Caco-2 (cell line): ENCODE data around the gene LTB4R. TPM values are rescaled to one million over a fixed set of nuclear protein-coding genes. Genes with fewer than 3 reads are reported as not detected.

ENCODE experiments used
- BruUV-seq: library from RNA; stranded (reverse); fragments of 400-500 nt; replicated peaks from 2 replicates; lab custom pipeline; 2021; lab: Mats Ljungman, UMichigan
- CTCF ChIA-PET: fragments of 300-600 bp; sonication (Branson Sonifier 250); formaldehyde crosslinking; loops from one replicate; lab custom pipeline; 2022; ENCODE audit warnings: antibody characterized with exemption; lab: Charles Lee
- POLR2A ChIA-PET: fragments of 300-600 bp; sonication (Branson Sonifier 250); formaldehyde crosslinking; loops from one replicate; lab custom pipeline; 2022; ENCODE audit warnings: antibody characterized with exemption; lab: Charles Lee
- DNase-seq, 2 experiments: peaks; one replicate each; pipeline versions ENCODE4 v3.0.0 to v3.0.0-alpha.2; 2020 to 2022
- H3K27me3 ChIP-seq: replicated peaks from 2 replicates; pipeline ENCODE4 v1.6.0; 2011; ENCODE audit warnings: low read length; ENCODE audit not compliant: control insufficient read depth, insufficient read depth
- H3K36me3 ChIP-seq: 2 replicates; pipeline ENCODE4 v1.5.1; 2011; ENCODE audit warnings: low read length; ENCODE audit not compliant: control insufficient read depth, insufficient read depth
- H3K4me1 ChIP-seq: fragments of 250-450 bp; sonication (Bioruptor Pico); 2 replicates; pipeline ENCODE4 v1.5.1; 2020; ENCODE audit warnings: mild to moderate bottlenecking
- H3K4me3 ChIP-seq: 2 replicates; pipeline ENCODE4 v1.5.1; 2011; ENCODE audit warnings: low read depth, mild to moderate bottlenecking, control low read depth, low read length
- H3K9me3 ChIP-seq: fragments of 250-450 bp; sonication (Bioruptor Pico); 2 replicates; pipeline ENCODE4 v1.5.1; 2020; ENCODE audit warnings: mild to moderate bottlenecking, moderate library complexity
- H3K27ac Mint-ChIP-seq: one replicate; pipeline ENCODE4 v1.8.0; 2022; ENCODE audit warnings: mixed read lengths; ENCODE audit not compliant: unreplicated experiment
- H3K27me3 Mint-ChIP-seq: one replicate; pipeline ENCODE4 v1.8.0; 2022; ENCODE audit warnings: mixed read lengths; ENCODE audit not compliant: insufficient read depth, unreplicated experiment
- H3K36me3 Mint-ChIP-seq: one replicate; pipeline ENCODE4 v1.8.0; 2022; ENCODE audit warnings: mild to moderate bottlenecking, mixed read lengths; ENCODE audit not compliant: insufficient read depth, unreplicated experiment
- H3K4me1 Mint-ChIP-seq: one replicate; pipeline ENCODE4 v1.8.0; 2022; ENCODE audit warnings: low read depth, mixed read lengths; ENCODE audit not compliant: unreplicated experiment
- H3K4me3 Mint-ChIP-seq: one replicate; pipeline ENCODE4 v1.8.0; 2022; ENCODE audit warnings: mild to moderate bottlenecking, moderate library complexity, mixed read lengths; ENCODE audit not compliant: unreplicated experiment
- H3K9me3 Mint-ChIP-seq: one replicate; pipeline ENCODE4 v1.8.0; 2022; ENCODE audit warnings: mixed read lengths; ENCODE audit not compliant: unreplicated experiment
- CTCF ChIP-seq, 2 experiments: fragments of 200-600 bp in 1 of 2; IDR thresholded peaks; 1 replicate in 1 of 2; 2 replicates in 1 of 2; pipeline versions ENCODE4 v1.5.1 to v1.8.0; 2011 to 2022; ENCODE audit warnings: antibody characterized with exemption in 1 of 2, control low read depth in 1 of 2, inconsistent platforms in 1 of 2, low read depth in 1 of 2, low read length in 1 of 2, mild to moderate bottlenecking in 1 of 2, moderate library complexity in 1 of 2; ENCODE audit not compliant: insufficient read depth in 1 of 2, severe bottlenecking in 1 of 2, unreplicated experiment in 1 of 2
- intact Hi-C: fragments of 100-400 bp; cut with micrococcal nuclease; formaldehyde crosslinking; loops from one replicate; pipeline ENCODE4 v1.10.0; 2022; ENCODE audit not compliant: unreplicated experiment
- total RNA-seq: library from RNA; stranded (reverse); gene quantifications from 2 replicates; pipeline ENCODE4 v1.2.3, GENCODE V29; 2022

LTB4R gene
- total RNA-seq, 1 experiment from 2014 or later, result 7.8 TPM

- no peaks in the 10 kb centered on the region for H3K27me3 Mint-ChIP-seq
- no peaks in the 10 kb centered on the region for H3K4me1 Mint-ChIP-seq
- ChIA-PET CTCF (interaction anchor here (1.1 kb wide), 1 partner anchor 20 kb away, joined by 3 read pairs; the partner anchor contains the start of gene TINF2), POLR2A (interaction anchor here (1.8 kb wide), 1 partner anchor 21 kb away, joined by 5 read pairs; the partner anchor contains the start of gene TINF2)
- H3K36me3 Mint-ChIP-seq, result peaks cover 6% of the 10 kb centered on the region
- H3K4me1 ChIP-seq, result peaks cover 12% of the 10 kb centered on the region; the same call in 1 of the 2 replicates
- no peaks in the 10 kb centered on the region for H3K9me3 ChIP-seq
- intact Hi-C loops, result no loop called here
- H3K9me3 Mint-ChIP-seq, result no peaks in the 10 kb centered on the region
- no TSS peak for BruUV-seq
- H3K27ac Mint-ChIP-seq, result peak within 1 kb of the TSS; percentile 50
- TF ChIP-seq CTCF (IDR thresholded peaks at IDR 0.05; ENCODE audit: insufficient read depth in 1 of 2, low read depth in 1 of 2, low read length in 1 of 2, severe bottlenecking in 1 of 2, unreplicated experiment in 1 of 2), result no peak
- no peaks in the 10 kb centered on the region for H3K36me3 ChIP-seq
- no peak within 1 kb of the TSS for H3K4me3 Mint-ChIP-seq
- H3K4me3 ChIP-seq, result no peak within 1 kb of the TSS
- peak; percentile 36 to 47 for DNase-seq
- no peaks in the 10 kb centered on the region for H3K27me3 ChIP-seq
Observed at GRCh38 chr14:24262821-24263733, 48.2 kb upstream of the LTB4R start, which contains the start of gene TGM1. Gene TGM1 (minus strand): TSS chr14:24263177. CDS start chr14:24262352, 825 bp downstream.

GRCh38 chr14:24263848-24264247, 47.5 kb upstream of the LTB4R start:
- Histone ChIP-seq H3K4me1 (peaks cover 12% of the 10 kb centered on the region; the same call in 1 of the 2 replicates), H3K9me3 (no peaks in the 10 kb centered on the region), H3K27me3 (no peaks in the 10 kb centered on the region), H3K4me3 (no peak overlapping the region), H3K36me3 (no peaks in the 10 kb centered on the region)
- CTCF ChIA-PET, result interaction anchor here (1.1 kb wide), 1 partner anchor 21 kb away, joined by 3 read pairs; the partner anchor contains the start of gene TINF2
- Mint-ChIP-seq H3K4me1 (no peaks in the 10 kb centered on the region), H3K27ac (peak overlapping the region; percentile 50), H3K36me3 (peaks cover 6% of the 10 kb centered on the region), H3K9me3 (no peaks in the 10 kb centered on the region), H3K27me3 (no peaks in the 10 kb centered on the region), H3K4me3 (no peak overlapping the region)
- no TSS peak for BruUV-seq
- intact Hi-C loops, result no loop called here
- POLR2A ChIA-PET, result interaction anchor here (1.8 kb wide), 1 partner anchor 21 kb away, joined by 5 read pairs; the partner anchor contains the start of gene TINF2
- TF ChIP-seq CTCF (IDR thresholded peaks at IDR 0.05; ENCODE audit: insufficient read depth in 1 of 2, low read depth in 1 of 2, low read length in 1 of 2, severe bottlenecking in 1 of 2, unreplicated experiment in 1 of 2), result no peak
- DNase-seq, result no peak

- POLR2A ChIA-PET, result interaction anchor here (1.8 kb wide), 1 partner anchor 22 kb away, joined by 5 read pairs; the partner anchor contains the start of gene TINF2
- CTCF ChIA-PET, result interaction anchor here (1.1 kb wide), 1 partner anchor 21 kb away, joined by 3 read pairs; the partner anchor contains the start of gene TINF2
- TF ChIP-seq CTCF (IDR thresholded peaks at IDR 0.05; ENCODE audit: insufficient read depth in 1 of 2, low read depth in 1 of 2, low read length in 1 of 2, severe bottlenecking in 1 of 2, unreplicated experiment in 1 of 2), result no peak
- DNase-seq, result no peak
- Histone ChIP-seq H3K9me3 (no peaks in the 10 kb centered on the region), H3K36me3 (no peaks in the 10 kb centered on the region), H3K27me3 (no peaks in the 10 kb centered on the region), H3K4me3 (no peak overlapping the region), H3K4me1 (peaks cover 12% of the 10 kb centered on the region; the same call in 1 of the 2 replicates)
- BruUV-seq, result no TSS peak
- H3K27me3 Mint-ChIP-seq, result no peaks in the 10 kb centered on the region
- no peak overlapping the region for H3K4me3 Mint-ChIP-seq
- H3K9me3 Mint-ChIP-seq, result no peaks in the 10 kb centered on the region
- H3K4me1 Mint-ChIP-seq, result no peaks in the 10 kb centered on the region
- peaks cover 6% of the 10 kb centered on the region for H3K36me3 Mint-ChIP-seq
- intact Hi-C loops, result no loop called here
- peak overlapping the region; percentile 50 for H3K27ac Mint-ChIP-seq
Observed at GRCh38 chr14:24264298-24264697, 47.0 kb upstream of the LTB4R start.
